Bronchial epithelial cell (primary cell): ENCODE data around the gene ADAMTS17. TPM values are rescaled to one million over a fixed set of nuclear protein-coding genes. Genes with fewer than 3 reads are reported as not detected.

Experiments
- DNase-seq: peaks from one replicate; pipeline ENCODE4 v3.0.0-alpha.2; 2010; ENCODE audit warnings: low read depth
- FAIRE-seq: peaks from 2 replicates; lab custom pipeline; 2011; peaks lifted over from hg19 to GRCh38; lab: Jason Lieb, UNC
- H3K27me3 ChIP-seq: 2 replicates; pipeline ENCODE4 v1.5.1; 2011; ENCODE audit warnings: low read length; ENCODE audit not compliant: control insufficient read depth, insufficient read depth
- H3K36me3 ChIP-seq: 2 replicates; pipeline ENCODE4 v1.5.1; 2011; ENCODE audit warnings: low read length; ENCODE audit not compliant: control insufficient read depth, insufficient read depth
- H3K4me3 ChIP-seq: 2 replicates; pipeline ENCODE4 v1.5.1; 2011; ENCODE audit warnings: mild to moderate bottlenecking, low read depth, low read length, control low read depth
- total RNA-seq: library from RNA; depleted of rRNA; stranded (reverse); fragments of >200 nt; gene quantifications from 2 replicates; pipeline ENCODE4 v1.2.1, GENCODE V29; 2014
- TF ChIP-seq, protein P1 (sequence below): IDR thresholded peaks from 2 replicates; pipeline ENCODE4 v1.5.1; 2011; ENCODE audit warnings: mild to moderate bottlenecking, moderate library complexity, low read length, control low read depth, inconsistent platforms; ENCODE audit not compliant: insufficient read depth, severe bottlenecking

Gene ADAMTS17
- total RNA-seq, 1 donor from 2014 or later = 1.1 TPM

DNA sequence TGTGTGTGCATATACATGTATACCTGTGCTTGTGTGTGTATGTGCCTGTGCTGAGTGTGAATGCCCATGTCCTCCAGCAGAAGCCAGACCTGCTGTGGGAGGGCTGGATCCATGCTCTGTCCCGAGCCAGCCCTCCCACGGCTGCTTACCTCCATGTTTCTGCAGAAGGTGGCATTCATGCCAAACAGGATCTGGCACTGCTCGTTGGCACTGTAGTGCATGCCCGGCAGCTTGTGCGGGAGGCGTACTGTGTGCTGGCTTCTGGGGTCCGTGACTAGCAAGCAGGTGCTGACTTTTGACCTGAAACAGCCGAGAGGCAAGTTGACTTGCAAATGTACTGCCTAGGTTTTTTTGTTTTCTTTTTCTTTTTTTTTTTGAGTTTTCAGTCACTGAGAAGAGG lies 189.3 kb downstream of the ADAMTS17 start:
- FAIRE-seq (no peak), DNase-seq (no peak)
- TF ChIP-seq, protein P1, sequence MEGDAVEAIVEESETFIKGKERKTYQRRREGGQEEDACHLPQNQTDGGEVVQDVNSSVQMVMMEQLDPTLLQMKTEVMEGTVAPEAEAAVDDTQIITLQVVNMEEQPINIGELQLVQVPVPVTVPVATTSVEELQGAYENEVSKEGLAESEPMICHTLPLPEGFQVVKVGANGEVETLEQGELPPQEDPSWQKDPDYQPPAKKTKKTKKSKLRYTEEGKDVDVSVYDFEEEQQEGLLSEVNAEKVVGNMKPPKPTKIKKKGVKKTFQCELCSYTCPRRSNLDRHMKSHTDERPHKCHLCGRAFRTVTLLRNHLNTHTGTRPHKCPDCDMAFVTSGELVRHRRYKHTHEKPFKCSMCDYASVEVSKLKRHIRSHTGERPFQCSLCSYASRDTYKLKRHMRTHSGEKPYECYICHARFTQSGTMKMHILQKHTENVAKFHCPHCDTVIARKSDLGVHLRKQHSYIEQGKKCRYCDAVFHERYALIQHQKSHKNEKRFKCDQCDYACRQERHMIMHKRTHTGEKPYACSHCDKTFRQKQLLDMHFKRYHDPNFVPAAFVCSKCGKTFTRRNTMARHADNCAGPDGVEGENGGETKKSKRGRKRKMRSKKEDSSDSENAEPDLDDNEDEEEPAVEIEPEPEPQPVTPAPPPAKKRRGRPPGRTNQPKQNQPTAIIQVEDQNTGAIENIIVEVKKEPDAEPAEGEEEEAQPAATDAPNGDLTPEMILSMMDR = no peak
- no peaks in the 10 kb centered on the region for H3K27me3 ChIP-seq
- H3K36me3 ChIP-seq = no peaks in the 10 kb centered on the region
- no peak overlapping the region for H3K4me3 ChIP-seq

- DNase-seq (no peak), FAIRE-seq (no peak)
- no peaks in the 10 kb centered on the region for H3K36me3 ChIP-seq
- no peaks in the 10 kb centered on the region for H3K27me3 ChIP-seq
- TF ChIP-seq, protein P1 = no peak
- no peak overlapping the region for H3K4me3 ChIP-seq
Observed at GRCh38 chr15:100150906-100151305, 190.9 kb downstream of the ADAMTS17 start.

- DNase-seq = no peak
- no peak for FAIRE-seq
- no peaks in the 10 kb centered on the region for H3K36me3 ChIP-seq
- H3K4me3 ChIP-seq = no peak overlapping the region
- no peaks in the 10 kb centered on the region for H3K27me3 ChIP-seq
- TF ChIP-seq, protein P1 = no peak
Observed at GRCh38 chr15:100147828-100148227, 193.9 kb downstream of the ADAMTS17 start.

- Histone ChIP-seq H3K36me3 (no peaks in the 10 kb centered on the region), H3K4me3 (no peak overlapping the region), H3K27me3 (no peaks in the 10 kb centered on the region)
- FAIRE-seq (no peak), DNase-seq (no peak)
- TF ChIP-seq, protein P1 = no peak
Observed at GRCh38 chr15:100143378-100143777, 198.4 kb downstream of the ADAMTS17 start.

DNA sequence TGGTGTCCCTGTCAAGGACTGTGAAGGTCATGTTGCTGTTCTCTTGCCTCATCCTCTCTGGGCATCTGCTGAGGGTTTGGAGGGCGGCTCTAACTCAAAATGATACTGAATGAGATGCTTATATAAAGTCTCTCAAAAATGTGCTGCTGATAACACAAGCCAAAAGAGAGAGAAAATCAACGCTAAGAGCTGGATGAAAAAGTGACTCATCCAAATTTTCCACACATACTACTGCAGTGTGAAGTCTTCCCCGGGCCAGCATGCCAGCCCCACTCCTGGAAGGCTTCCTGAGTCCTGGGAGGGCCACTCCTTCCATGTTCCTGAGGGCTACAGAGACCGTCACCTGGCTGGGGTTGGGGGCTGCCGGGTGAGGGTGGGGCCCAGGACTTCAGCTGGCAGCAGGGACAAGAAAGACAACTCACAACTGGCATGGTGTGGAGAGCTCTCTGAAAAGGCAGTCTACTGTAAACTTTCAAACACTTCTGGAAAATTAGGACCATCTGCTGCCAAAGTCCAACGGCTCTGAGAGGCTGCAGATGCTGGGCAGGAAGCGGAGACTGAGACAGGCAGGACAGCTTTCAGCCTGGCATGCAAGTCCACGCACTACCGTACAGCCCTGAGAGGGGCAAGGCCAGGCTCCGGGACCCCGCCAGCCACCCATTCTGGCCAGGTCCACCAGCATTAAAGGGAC lies 200.3 kb downstream of the ADAMTS17 start:
- FAIRE-seq (no peak), DNase-seq (no peak)
- Histone ChIP-seq H3K27me3 (no peaks in the 10 kb centered on the region), H3K4me3 (no peak overlapping the region), H3K36me3 (no peaks in the 10 kb centered on the region)
- TF ChIP-seq, protein P1 = no peak
